22Rv1 (cell line): ENCODE measurements around the gene EPHA6.

Experiments used
- H3K27ac ChIP-seq: fragments of 450-650 bp; 2 replicates; pipeline ENCODE4 v1.5.1; 2017
- CTCF ChIP-seq: fragments of 450-650 bp; IDR thresholded peaks from 2 replicates; pipeline ENCODE4 v1.5.1; 2017; ENCODE audit warnings: mild to moderate bottlenecking
- ZFX ChIP-seq: fragments of 450-650 bp; IDR thresholded peaks from 2 replicates; pipeline ENCODE4 v1.6.1; 2017; ENCODE audit warnings: antibody characterized with exemption, borderline replicate concordance

EPHA6 gene

GRCh38 chr3:97673357-97673997, 859.1 kb downstream of the EPHA6 start:
- TF ChIP-seq ZFX (no peak), CTCF (no peak)
- H3K27ac ChIP-seq: no peak overlapping the region

- H3K27ac ChIP-seq: no peak overlapping the region
- TF ChIP-seq ZFX: no peak
- TF ChIP-seq CTCF: no peak
Measured at GRCh38 chr3:97674461-97674860, 860.1 kb downstream of the EPHA6 start.

GRCh38 chr3:97680210-97680609, 865.8 kb downstream of the EPHA6 start:
- no peak overlapping the region for H3K27ac ChIP-seq
- TF ChIP-seq ZFX (no peak), CTCF (no peak)

DNA sequence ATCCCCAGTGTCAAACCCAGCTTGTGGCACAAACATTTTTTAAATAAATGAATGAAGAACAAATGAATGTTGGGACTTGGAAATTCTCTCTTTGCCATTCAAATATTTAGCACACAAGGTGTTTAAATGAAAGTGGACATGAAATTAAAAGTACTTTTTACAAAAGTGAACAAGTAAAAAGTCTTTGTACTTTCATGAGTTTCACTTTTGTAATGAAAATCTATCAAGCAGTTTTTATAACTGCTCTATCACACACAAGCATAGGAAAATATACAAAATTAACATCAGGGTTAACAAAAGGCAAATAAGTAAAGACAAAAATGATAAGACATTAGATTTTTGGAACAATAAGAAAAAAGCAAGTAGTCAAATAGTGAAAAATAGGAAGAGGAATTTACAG, 866.3 kb downstream of the EPHA6 start:
- TF ChIP-seq ZFX (no peak), CTCF (no peak)
- no peak overlapping the region for H3K27ac ChIP-seq

GRCh38 chr3:97684490-97684889, 870.1 kb downstream of the EPHA6 start:
- H3K27ac ChIP-seq: no peak overlapping the region
- TF ChIP-seq CTCF: no peak
- no peak for TF ChIP-seq ZFX

- no peak overlapping the region for H3K27ac ChIP-seq
- TF ChIP-seq CTCF (no peak), ZFX (no peak)
Measured at GRCh38 chr3:97686258-97686657, 871.9 kb downstream of the EPHA6 start.

DNA sequence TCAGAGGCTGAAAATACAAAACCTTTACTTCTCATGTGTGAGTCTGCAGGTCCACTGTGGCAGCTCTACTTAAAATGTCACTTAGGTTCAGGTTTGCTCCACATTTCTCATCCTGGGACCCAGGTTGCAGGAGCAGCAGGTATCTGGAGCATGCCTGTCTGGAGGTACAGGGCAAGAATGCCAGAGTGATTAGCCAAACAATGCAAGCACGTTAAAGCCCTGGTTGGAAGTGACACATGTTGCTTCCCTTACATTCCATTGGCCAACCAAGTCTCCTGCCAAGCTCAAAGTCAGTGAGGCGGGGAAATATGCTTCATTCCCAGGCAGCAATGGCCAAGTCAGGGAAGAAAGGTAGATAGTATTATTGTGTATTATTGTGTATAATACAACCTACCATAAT, 873.3 kb downstream of the EPHA6 start:
- no peak overlapping the region for H3K27ac ChIP-seq
- no peak for TF ChIP-seq ZFX
- TF ChIP-seq CTCF: no peak
